RWPE1 (cell line): ENCODE data around the gene RETN.

ENCODE experiments used
- CTCF ChIA-PET: fragments of 350-600 bp; sonication (Branson Sonifier 250); formaldehyde crosslinking; extraction: SDS; loops from one replicate; lab custom pipeline; 2021; lab: Yijun Ruan, JAX
- POLR2A ChIA-PET: fragments of 400-600 bp; formaldehyde crosslinking; extraction: SDS; loops from one replicate; lab custom pipeline; 2020; ENCODE audit warnings: antibody characterized with exemption; ENCODE audit not compliant: low non-redundant PET; lab: Yijun Ruan, JAX
- DNase-seq: peaks from one replicate; pipeline ENCODE4 v3.0.0; 2012; ENCODE audit warnings: low spot score
- H3K27ac ChIP-seq: fragments of 450-650 bp; 2 replicates; pipeline ENCODE4 v1.5.1; 2017
- CTCF ChIP-seq: fragments of 450-650 bp; conservative IDR thresholded peaks from 2 replicates; pipeline ENCODE4 v1.5.1; 2017; ENCODE audit warnings: low read depth, mild to moderate bottlenecking

The RETN gene

GRCh38 chr19:7698583-7698982 lies 29.7 kb downstream of the RETN start:
- no peak overlapping the region for H3K27ac ChIP-seq
- no peak for TF ChIP-seq CTCF
- ChIA-PET POLR2A (no interaction called here), CTCF (interaction anchor here (0.6 to 1.5 kb wide), 6 partner anchors 18 to 806 kb away, joined by 3 to 6 read pairs (median 3); partner anchors contain the start of gene TRAPPC5)
- no peak for DNase-seq

DNA sequence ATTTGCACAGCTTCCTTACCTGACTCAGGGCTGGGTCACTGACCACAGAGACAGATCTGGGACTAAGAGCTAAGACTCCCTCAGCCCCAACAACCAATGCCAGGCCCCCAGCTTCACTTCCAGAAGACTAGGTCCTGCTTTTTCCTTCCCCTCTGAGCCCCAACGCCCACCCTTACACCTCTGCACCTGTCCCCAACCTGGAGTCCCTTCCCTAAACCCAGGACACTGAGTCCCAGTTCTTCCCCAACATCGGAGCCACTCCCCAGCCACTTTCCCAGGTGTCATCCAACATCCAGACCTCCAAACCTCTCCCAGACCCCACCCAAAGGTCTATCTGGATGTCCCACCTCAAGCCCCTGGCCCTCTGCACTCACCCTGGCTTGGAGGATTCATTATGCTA lies 30.2 kb downstream of the RETN start:
- POLR2A ChIA-PET, result no interaction called here
- no peak for TF ChIP-seq CTCF
- H3K27ac ChIP-seq, result no peak overlapping the region
- CTCF ChIA-PET, result interaction anchor here (0.5 to 1.5 kb wide), 6 partner anchors 18 to 806 kb away, joined by 3 to 6 read pairs (median 4); partner anchors contain the start of gene TRAPPC5
- no peak for DNase-seq

DNA sequence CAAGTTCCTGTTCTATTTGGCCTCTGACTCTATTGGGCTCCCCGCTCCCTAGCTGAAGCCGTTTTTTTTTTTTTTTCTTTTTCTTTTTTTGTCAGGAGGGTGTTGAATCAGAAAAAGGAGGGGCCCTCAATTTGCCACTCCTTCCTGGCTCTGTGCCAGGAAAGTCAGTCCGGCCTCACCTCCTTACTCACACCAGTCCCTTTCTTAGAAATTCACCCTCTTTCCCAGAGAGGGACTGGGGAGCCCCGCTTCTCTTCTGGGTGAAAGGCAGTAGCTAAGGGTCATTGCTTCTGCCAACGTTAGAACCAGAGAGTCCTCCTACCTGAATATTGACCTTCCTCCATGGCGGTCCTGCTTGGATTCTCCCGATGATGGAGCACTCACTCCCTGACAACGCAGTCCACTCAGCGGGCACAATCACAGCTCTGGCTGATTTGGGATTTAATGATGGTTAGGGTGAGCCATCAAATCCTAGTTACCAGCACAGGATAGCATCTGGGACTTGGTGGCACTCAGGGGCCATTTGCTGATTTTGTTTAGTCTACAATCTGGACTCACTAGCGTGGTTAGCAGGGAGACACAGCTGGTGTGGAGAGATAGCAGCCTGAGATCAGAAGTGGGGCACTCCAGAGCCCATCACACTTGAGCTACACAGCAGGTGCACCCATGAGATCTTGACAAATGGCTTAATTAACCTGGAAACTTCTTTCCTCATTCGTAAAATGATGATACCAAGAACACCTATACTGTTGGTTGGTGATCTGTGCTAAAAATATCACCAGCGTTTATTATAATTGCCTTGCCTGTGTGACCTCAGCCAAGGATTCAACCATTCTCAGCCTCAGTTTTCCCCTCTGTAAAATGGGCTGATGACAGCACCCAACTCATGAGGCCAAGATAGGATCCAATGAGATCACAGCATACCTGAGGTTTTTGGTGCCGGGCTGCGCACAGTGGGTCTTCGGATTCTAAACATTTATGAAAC lies 30.9 kb downstream of the RETN start:
- TF ChIP-seq CTCF, result no peak

DNA sequence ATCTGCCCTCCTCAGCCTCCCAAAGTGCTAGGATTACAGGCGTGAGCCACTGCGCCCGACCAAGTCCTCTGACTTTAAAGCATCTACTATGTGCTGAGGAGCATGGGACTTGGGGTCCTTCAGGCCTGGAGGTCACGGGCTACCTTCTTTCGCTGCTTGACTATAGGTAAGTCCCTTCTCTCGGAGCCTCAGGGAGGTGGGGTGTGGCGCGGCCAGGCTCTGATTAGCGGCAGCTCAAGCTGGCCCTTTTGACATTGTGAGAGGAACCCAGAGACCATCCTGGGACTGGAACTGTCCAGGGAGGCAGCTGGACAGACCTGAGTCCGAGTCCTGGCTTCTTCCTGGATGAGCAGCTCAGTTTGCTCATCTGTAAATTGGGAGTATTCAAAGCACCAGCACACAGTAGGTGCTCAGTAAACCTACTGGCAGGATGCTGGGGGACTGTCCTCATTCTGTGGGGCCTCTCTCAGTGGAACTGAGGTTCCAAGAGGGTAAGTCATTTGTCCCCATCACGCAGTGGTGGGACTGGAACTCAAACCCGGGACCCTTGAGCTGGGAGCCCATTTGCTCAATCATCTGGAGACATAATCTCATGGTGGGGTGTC lies 32.3 kb downstream of the RETN start:
- no peak for DNase-seq
- no peak for TF ChIP-seq CTCF
- CTCF ChIA-PET, result no interaction called here
- H3K27ac ChIP-seq, result no peak overlapping the region
- POLR2A ChIA-PET, result no interaction called here

More for the DNA sequence above, 30.9 kb downstream of the RETN start:
- DNase-seq, result peak; percentile 45
- no peak overlapping the region for H3K27ac ChIP-seq
- ChIA-PET POLR2A (no interaction called here), CTCF (interaction anchor here (0.5 to 1.5 kb wide), 2 partner anchors 100 to 131 kb away, joined by 4 read pairs; no protein-coding TSS in a partner anchor)

GRCh38 chr19:7701654-7702457 lies 33.0 kb downstream of the RETN start, which contains the start of gene FCER2:
Gene FCER2, minus strand, starts transcription at chr19:7702131. Its CDS starts 2,371 bp downstream, at chr19:7699760.
- ChIA-PET POLR2A (interaction anchor here (0.5 kb wide), 1 partner anchor 111 kb away, joined by 5 read pairs; no protein-coding TSS in a partner anchor), CTCF (interaction anchor here (0.7 kb wide), 1 partner anchor 45 kb away, joined by 3 read pairs; no protein-coding TSS in a partner anchor)
- no peak within 1 kb of the TSS for H3K27ac ChIP-seq
- DNase-seq, result no peak
- no peak for TF ChIP-seq CTCF
